Neural progenitor cell (in vitro differentiated cells): ENCODE measurements around the gene EYA4. TPM values are rescaled to one million over a fixed set of nuclear protein-coding genes. Genes with fewer than 3 reads are reported as not detected.

Source experiments
- DNase-seq: peaks from one replicate; pipeline ENCODE4 v3.0.0-alpha.2; 2016; ENCODE audit warnings: low spot score
- H2AFZ ChIP-seq: fragments of 200-600 bp; sonication (generic); replicated peaks from 2 replicates; pipeline ENCODE4 v1.6.1; 2016; ENCODE audit warnings: antibody characterized with exemption
- H3F3A ChIP-seq: fragments of 200-600 bp; sonication (generic); 2 replicates; pipeline ENCODE4 v1.6.1; 2016; ENCODE audit warnings: antibody characterized with exemption, low read depth
- H3K27ac ChIP-seq: fragments of 200-600 bp; sonication (generic); 2 replicates; pipeline ENCODE4 v1.5.1; 2016; ENCODE audit warnings: mild to moderate bottlenecking
- H3K27me3 ChIP-seq: fragments of 200-600 bp; sonication (generic); 2 replicates; pipeline ENCODE4 v1.6.1; 2016; ENCODE audit warnings: mild to moderate bottlenecking, moderate library complexity
- H3K36me3 ChIP-seq: fragments of 200-600 bp; sonication (generic); 2 replicates; pipeline ENCODE4 v1.5.1; 2016
- H3K4me1 ChIP-seq: fragments of 200-600 bp; sonication (generic); 2 replicates; pipeline ENCODE4 v1.6.1; 2016; ENCODE audit warnings: mixed run types
- H3K4me2 ChIP-seq: fragments of 200-600 bp; sonication (generic); 2 replicates; pipeline ENCODE4 v1.6.1; 2016
- H3K4me3 ChIP-seq: fragments of 200-600 bp; sonication (generic); 2 replicates; pipeline ENCODE4 v1.5.1; 2016
- H3K79me2 ChIP-seq: fragments of 200-600 bp; sonication (generic); 2 replicates; pipeline ENCODE4 v1.6.1; 2016; ENCODE audit warnings: low read depth
- H3K9ac ChIP-seq: fragments of 200-600 bp; sonication (generic); 2 replicates; pipeline ENCODE4 v1.6.1; 2016
- H3K9me3 ChIP-seq: fragments of 200-600 bp; sonication (generic); 2 replicates; pipeline ENCODE4 v1.5.1; 2016; ENCODE audit warnings: low read depth
- H4K20me1 ChIP-seq: fragments of 200-600 bp; sonication (generic); 2 replicates; pipeline ENCODE4 v1.6.1; 2016; ENCODE audit warnings: low read depth
- H3K27ac Mint-ChIP-seq: 3 replicates; pipeline ENCODE4 v1.8.0; 2021; ENCODE audit warnings: mixed read lengths
- H3K27me3 Mint-ChIP-seq: 2 replicates; pipeline ENCODE4 v1.8.0; 2022; ENCODE audit warnings: low read depth, mild to moderate bottlenecking, inconsistent platforms, moderate library complexity, mixed read lengths; ENCODE audit not compliant: insufficient read depth
- H3K36me3 Mint-ChIP-seq: 3 replicates; pipeline ENCODE4 v1.8.0; 2021; ENCODE audit warnings: mixed read lengths
- H3K4me1 Mint-ChIP-seq: 3 replicates; pipeline ENCODE4 v1.8.0; 2021; ENCODE audit warnings: mixed read lengths
- H3K4me3 Mint-ChIP-seq: 3 replicates; pipeline ENCODE4 v1.8.0; 2021; ENCODE audit warnings: mild to moderate bottlenecking, moderate library complexity, mixed read lengths
- H3K9me3 Mint-ChIP-seq: 3 replicates; pipeline ENCODE4 v1.8.0; 2020; ENCODE audit warnings: mixed read lengths
- CTCF ChIP-seq: fragments of 200-600 bp; sonication (generic); IDR thresholded peaks from 2 replicates; pipeline ENCODE4 v1.5.1; 2017; ENCODE audit warnings: antibody characterized with exemption, mild to moderate bottlenecking
- EZH2 ChIP-seq: fragments of 200-600 bp; sonication (generic); IDR thresholded peaks from 2 replicates; pipeline ENCODE4 v1.6.1; 2017; ENCODE audit warnings: antibody characterized with exemption, mild to moderate bottlenecking, moderate library complexity
- EZH2phosphoT487 ChIP-seq: fragments of 200-600 bp; sonication (generic); IDR thresholded peaks from 2 replicates; pipeline ENCODE4 v1.6.1; 2017; ENCODE audit warnings: antibody characterized with exemption
- total RNA-seq: library from RNA; depleted of rRNA; stranded (reverse); fragments of >200 nt; gene quantifications from 2 replicates; pipeline ENCODE4 v1.2.3, GENCODE V29; 2015; ENCODE audit warnings: low replicate concordance

The EYA4 gene
- total RNA-seq, 1 donor from 2014 or later: 2.4 TPM

- Histone ChIP-seq H3K9me3 (no peaks in the 10 kb centered on the region), H2AFZ (peak overlapping the region; percentile 3), H3K9ac (no peak overlapping the region), H3K4me2 (peak overlapping the region; percentile 59), H3K36me3 (no peaks in the 10 kb centered on the region), H3F3A (peaks cover 11% of the 10 kb centered on the region), H3K4me3 (peak overlapping the region; percentile 7), H4K20me1 (no peaks in the 10 kb centered on the region), H3K4me1 (peaks cover 21% of the 10 kb centered on the region), H3K27me3 (no peaks in the 10 kb centered on the region), H3K79me2 (no peaks in the 10 kb centered on the region), H3K27ac (peak overlapping the region; percentile 8)
- Mint-ChIP-seq H3K36me3 (no peaks in the 10 kb centered on the region), H3K27ac (peak overlapping the region; percentile 86), H3K9me3 (no peaks in the 10 kb centered on the region), H3K27me3 (no peaks in the 10 kb centered on the region), H3K4me3 (peak overlapping the region; percentile 61), H3K4me1 (peaks cover 36% of the 10 kb centered on the region)
- peak; percentile 44 for DNase-seq
- no peak for TF ChIP-seq CTCF
- TF ChIP-seq EZH2phosphoT487: no peak
- no peak for TF ChIP-seq EZH2
Observed at GRCh38 chr6:133432021-133432989, 191.1 kb downstream of the EYA4 start.

GRCh38 chr6:133435065-133435728 lies 194.0 kb downstream of the EYA4 start:
- Histone ChIP-seq H3K79me2 (no peaks in the 10 kb centered on the region), H3F3A (peaks cover 11% of the 10 kb centered on the region), H3K4me2 (no peak overlapping the region), H3K4me3 (no peak overlapping the region), H4K20me1 (no peaks in the 10 kb centered on the region), H3K9ac (no peak overlapping the region), H3K27me3 (no peaks in the 10 kb centered on the region), H3K27ac (no peak overlapping the region), H3K9me3 (no peaks in the 10 kb centered on the region), H2AFZ (peak overlapping the region; percentile 29), H3K4me1 (peaks cover 21% of the 10 kb centered on the region), H3K36me3 (no peaks in the 10 kb centered on the region)
- no peak for TF ChIP-seq CTCF
- TF ChIP-seq EZH2phosphoT487: no peak
- H3K27ac Mint-ChIP-seq: no peak overlapping the region
- no peaks in the 10 kb centered on the region for H3K27me3 Mint-ChIP-seq
- H3K36me3 Mint-ChIP-seq: no peaks in the 10 kb centered on the region
- H3K4me1 Mint-ChIP-seq: peaks cover 36% of the 10 kb centered on the region
- H3K4me3 Mint-ChIP-seq: no peak overlapping the region
- H3K9me3 Mint-ChIP-seq: peaks cover 3% of the 10 kb centered on the region
- no peak for DNase-seq

GRCh38 chr6:133436652-133437051 lies 195.5 kb downstream of the EYA4 start:
- no peak for DNase-seq
- Histone ChIP-seq H3K4me1 (peaks cover 12% of the 10 kb centered on the region), H4K20me1 (no peaks in the 10 kb centered on the region), H3K27ac (no peak overlapping the region), H3K79me2 (no peaks in the 10 kb centered on the region), H3K9ac (no peak overlapping the region), H3K27me3 (no peaks in the 10 kb centered on the region), H3F3A (peaks cover under 1% of the 10 kb centered on the region), H2AFZ (no peak overlapping the region), H3K4me2 (no peak overlapping the region), H3K36me3 (no peaks in the 10 kb centered on the region), H3K9me3 (no peaks in the 10 kb centered on the region), H3K4me3 (no peak overlapping the region)
- Mint-ChIP-seq H3K27ac (no peak overlapping the region), H3K36me3 (no peaks in the 10 kb centered on the region), H3K4me1 (peaks cover 27% of the 10 kb centered on the region), H3K9me3 (peaks cover 3% of the 10 kb centered on the region), H3K27me3 (no peaks in the 10 kb centered on the region), H3K4me3 (no peak overlapping the region)
- TF ChIP-seq CTCF: no peak
- no peak for TF ChIP-seq EZH2
- no peak for TF ChIP-seq EZH2phosphoT487
